Astrocyte (in vitro differentiated cells and primary cell): ENCODE measurements around the gene FAF1. TPM values are rescaled to one million over a fixed set of nuclear protein-coding genes. Genes with fewer than 3 reads are reported as not detected.
A peak's percentile ranks its signal among the peaks of the same experiment; 100 is the strongest.

Source experiments
- DNase-seq: peaks from one replicate; pipeline ENCODE4 v3.0.0-alpha.2; 2010; ENCODE audit warnings: low read depth
- FAIRE-seq: peaks from 2 replicates; lab custom pipeline; 2011; peaks lifted over from hg19 to GRCh38; lab: Jason Lieb, UNC
- H2AFZ ChIP-seq: 2 replicates; pipeline ENCODE4 v1.6.0; 2012; ENCODE audit warnings: low read depth, low read length, inconsistent platforms
- H3K27ac ChIP-seq: 2 replicates; pipeline ENCODE4 v1.5.1; 2011; ENCODE audit warnings: low read depth, low read length, inconsistent platforms
- H3K27me3 ChIP-seq: 2 replicates; pipeline ENCODE4 v1.6.0; 2011; ENCODE audit warnings: low read length, inconsistent platforms; ENCODE audit not compliant: insufficient read depth
- H3K36me3 ChIP-seq: 2 replicates; pipeline ENCODE4 v1.5.1; 2011; ENCODE audit warnings: low read length, inconsistent platforms; ENCODE audit not compliant: insufficient read depth
- H3K4me1 ChIP-seq: 2 replicates; pipeline ENCODE4 v1.5.1; 2011; ENCODE audit warnings: low read length, inconsistent platforms; ENCODE audit not compliant: insufficient read depth
- H3K4me2 ChIP-seq: 2 replicates; pipeline ENCODE4 v1.6.0; 2012; ENCODE audit warnings: low read length, inconsistent platforms
- H3K4me3 ChIP-seq: 2 replicates; pipeline ENCODE4 v1.5.1; 2011; ENCODE audit warnings: low read depth, mild to moderate bottlenecking, low read length, inconsistent platforms; ENCODE audit not compliant: insufficient read depth
- H3K79me2 ChIP-seq: 2 replicates; pipeline ENCODE4 v1.6.0; 2012; ENCODE audit warnings: mild to moderate bottlenecking, low read length, inconsistent platforms; ENCODE audit not compliant: insufficient read depth
- H3K9ac ChIP-seq: 2 replicates; pipeline ENCODE4 v1.6.0; 2012; ENCODE audit warnings: mild to moderate bottlenecking, low read length, inconsistent platforms
- H3K9me3 ChIP-seq: 2 replicates; pipeline ENCODE4 v1.5.1; 2012; ENCODE audit warnings: low read depth, mild to moderate bottlenecking, low read length, inconsistent platforms; ENCODE audit not compliant: insufficient read depth
- H4K20me1 ChIP-seq: 2 replicates; pipeline ENCODE4 v1.6.0; 2012; ENCODE audit warnings: low read length, inconsistent platforms; ENCODE audit not compliant: insufficient read depth
- H3K27ac Mint-ChIP-seq: one replicate; pipeline ENCODE4 v1.8.0; 2021; ENCODE audit warnings: mild to moderate bottlenecking, mixed read lengths; ENCODE audit not compliant: unreplicated experiment
- H3K27me3 Mint-ChIP-seq: one replicate; pipeline ENCODE4 v1.8.0; 2021; ENCODE audit warnings: low read depth, mixed read lengths; ENCODE audit not compliant: unreplicated experiment
- H3K36me3 Mint-ChIP-seq: one replicate; pipeline ENCODE4 v1.8.0; 2021; ENCODE audit warnings: low read depth, mixed read lengths; ENCODE audit not compliant: unreplicated experiment
- H3K4me1 Mint-ChIP-seq: one replicate; pipeline ENCODE4 v1.8.0; 2021; ENCODE audit warnings: low read depth, mixed read lengths; ENCODE audit not compliant: unreplicated experiment
- H3K4me3 Mint-ChIP-seq: one replicate; pipeline ENCODE4 v1.8.0; 2021; ENCODE audit warnings: mild to moderate bottlenecking, moderate library complexity, mixed read lengths; ENCODE audit not compliant: unreplicated experiment
- H3K9me3 Mint-ChIP-seq: one replicate; pipeline ENCODE4 v1.8.0; 2021; ENCODE audit warnings: mild to moderate bottlenecking, mixed read lengths; ENCODE audit not compliant: unreplicated experiment
- EZH2 ChIP-seq: IDR thresholded peaks from 2 replicates; pipeline ENCODE4 v1.6.1; 2012; ENCODE audit warnings: mild to moderate bottlenecking, low read length, inconsistent platforms; ENCODE audit not compliant: insufficient read depth
- total RNA-seq: library from RNA; stranded (reverse); gene quantifications from 2 replicates; pipeline ENCODE4 v1.2.1, GENCODE V29; 2021
- TF ChIP-seq, protein P1 (sequence below): IDR thresholded peaks from 2 replicates; pipeline ENCODE4 v1.5.1; 2011; ENCODE audit warnings: low read depth, mild to moderate bottlenecking, inconsistent platforms, low read length, moderate library complexity; ENCODE audit not compliant: insufficient read depth

Gene FAF1
- total RNA-seq, 1 donor from 2014 or later, result 35.4 TPM

DNA sequence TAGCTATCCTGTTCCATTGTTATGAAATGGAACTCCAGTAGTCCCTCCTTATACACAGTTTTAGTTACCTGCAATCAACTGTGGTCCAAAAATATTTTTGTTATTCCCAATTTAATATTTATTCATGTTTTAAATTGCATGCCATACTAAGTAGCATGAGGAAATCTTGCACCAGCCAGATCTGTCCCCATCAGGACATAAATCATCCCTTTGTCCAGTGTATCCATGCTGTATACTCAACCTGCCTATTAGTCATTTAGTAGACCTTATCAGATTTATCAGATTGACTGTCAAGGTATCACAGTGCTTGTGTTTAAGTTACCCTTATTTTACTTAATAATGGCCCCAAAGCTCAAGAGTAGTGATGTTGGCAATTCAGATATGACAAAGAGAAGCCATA is 328.9 kb downstream of the FAF1 start:
- Mint-ChIP-seq H3K27me3 (no peaks in the 10 kb centered on the region), H3K27ac (no peak overlapping the region), H3K4me3 (no peak overlapping the region), H3K9me3 (no peaks in the 10 kb centered on the region), H3K36me3 (no peaks in the 10 kb centered on the region), H3K4me1 (peaks cover 2% of the 10 kb centered on the region)
- no peak for FAIRE-seq
- Histone ChIP-seq H3K4me1 (no peaks in the 10 kb centered on the region), H3K36me3 (no peaks in the 10 kb centered on the region), H3K27ac (no peak overlapping the region), H3K79me2 (no peaks in the 10 kb centered on the region), H3K9me3 (no peaks in the 10 kb centered on the region), H2AFZ (no peak overlapping the region), H3K9ac (no peak overlapping the region), H3K4me3 (no peak overlapping the region), H3K27me3 (no peaks in the 10 kb centered on the region), H4K20me1 (no peaks in the 10 kb centered on the region), H3K4me2 (no peak overlapping the region)
- no peak for TF ChIP-seq EZH2
- TF ChIP-seq, protein P1, sequence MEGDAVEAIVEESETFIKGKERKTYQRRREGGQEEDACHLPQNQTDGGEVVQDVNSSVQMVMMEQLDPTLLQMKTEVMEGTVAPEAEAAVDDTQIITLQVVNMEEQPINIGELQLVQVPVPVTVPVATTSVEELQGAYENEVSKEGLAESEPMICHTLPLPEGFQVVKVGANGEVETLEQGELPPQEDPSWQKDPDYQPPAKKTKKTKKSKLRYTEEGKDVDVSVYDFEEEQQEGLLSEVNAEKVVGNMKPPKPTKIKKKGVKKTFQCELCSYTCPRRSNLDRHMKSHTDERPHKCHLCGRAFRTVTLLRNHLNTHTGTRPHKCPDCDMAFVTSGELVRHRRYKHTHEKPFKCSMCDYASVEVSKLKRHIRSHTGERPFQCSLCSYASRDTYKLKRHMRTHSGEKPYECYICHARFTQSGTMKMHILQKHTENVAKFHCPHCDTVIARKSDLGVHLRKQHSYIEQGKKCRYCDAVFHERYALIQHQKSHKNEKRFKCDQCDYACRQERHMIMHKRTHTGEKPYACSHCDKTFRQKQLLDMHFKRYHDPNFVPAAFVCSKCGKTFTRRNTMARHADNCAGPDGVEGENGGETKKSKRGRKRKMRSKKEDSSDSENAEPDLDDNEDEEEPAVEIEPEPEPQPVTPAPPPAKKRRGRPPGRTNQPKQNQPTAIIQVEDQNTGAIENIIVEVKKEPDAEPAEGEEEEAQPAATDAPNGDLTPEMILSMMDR, result no peak
- DNase-seq, result no peak

DNA sequence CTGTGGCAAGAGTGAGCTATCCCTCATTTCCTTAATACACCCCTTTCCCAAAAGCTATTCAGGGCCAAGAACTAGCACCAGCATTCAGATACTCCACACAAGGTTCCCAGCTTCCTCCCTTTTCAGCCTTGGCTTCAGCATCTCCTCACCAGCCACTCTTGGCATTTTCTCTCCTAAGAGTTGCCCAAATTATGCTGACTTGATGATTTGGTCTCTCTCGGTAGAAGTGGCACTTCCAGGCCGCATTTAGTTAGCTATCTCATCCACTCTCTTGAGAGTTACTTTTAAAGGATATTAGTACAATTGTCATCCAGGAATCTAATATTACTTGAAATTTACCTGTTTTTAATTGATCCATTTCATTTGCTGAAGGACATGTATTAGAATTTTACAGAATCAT is 337.8 kb downstream of the FAF1 start:
- Mint-ChIP-seq H3K27ac (no peak overlapping the region), H3K4me1 (no peaks in the 10 kb centered on the region), H3K36me3 (no peaks in the 10 kb centered on the region), H3K27me3 (no peaks in the 10 kb centered on the region), H3K9me3 (peaks cover 4% of the 10 kb centered on the region), H3K4me3 (no peak overlapping the region)
- no peaks in the 10 kb centered on the region for H4K20me1 ChIP-seq
- H3K9ac ChIP-seq, result no peak overlapping the region
- no peaks in the 10 kb centered on the region for H3K36me3 ChIP-seq
- no peak overlapping the region for H3K4me2 ChIP-seq
- no peaks in the 10 kb centered on the region for H3K9me3 ChIP-seq
- FAIRE-seq, result no peak
- no peaks in the 10 kb centered on the region for H3K79me2 ChIP-seq
- H3K27ac ChIP-seq, result no peak overlapping the region
- H3K4me3 ChIP-seq, result no peak overlapping the region
- TF ChIP-seq, protein P1, result no peak
- TF ChIP-seq EZH2, result no peak
- peaks cover 6% of the 10 kb centered on the region for H3K4me1 ChIP-seq
- no peaks in the 10 kb centered on the region for H3K27me3 ChIP-seq
- DNase-seq, result no peak
- no peak overlapping the region for H2AFZ ChIP-seq

DNA sequence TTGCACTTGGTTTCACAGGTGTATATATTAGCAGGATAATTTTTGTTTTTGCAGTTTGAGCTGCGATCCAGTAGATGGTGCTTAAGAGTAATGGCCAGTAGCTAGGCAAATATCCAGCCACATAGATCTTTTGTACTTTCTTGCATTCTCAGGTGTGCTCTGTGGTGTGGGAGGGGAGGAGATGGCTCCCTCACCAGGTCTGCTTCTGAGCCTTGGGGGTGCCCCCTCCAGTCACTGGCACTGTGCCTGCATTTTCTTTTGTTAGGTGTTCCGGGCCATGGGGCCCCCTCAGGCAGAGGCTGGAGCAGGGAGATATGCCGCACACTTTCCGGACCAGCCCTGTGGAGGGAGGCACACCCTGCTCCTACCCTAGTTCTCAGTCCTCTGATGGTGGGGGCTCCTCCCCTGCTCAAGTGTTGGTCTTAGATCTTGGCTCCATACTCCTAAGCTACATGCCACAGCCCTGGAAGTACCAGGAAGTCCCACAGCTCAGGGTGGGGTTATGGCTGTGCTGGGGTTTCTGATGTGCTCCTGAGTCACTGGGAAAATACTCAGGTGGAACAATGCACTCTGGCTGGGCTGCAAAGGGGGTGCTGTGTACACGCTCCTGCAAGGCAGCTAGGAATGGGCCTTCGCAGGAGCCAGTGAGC is 339.3 kb downstream of the FAF1 start:
- Histone ChIP-seq H3K9ac (no peak overlapping the region), H3K27ac (peak overlapping the region; percentile 3), H2AFZ (peak overlapping the region; percentile 45), H3K9me3 (no peaks in the 10 kb centered on the region), H3K4me1 (peaks cover 6% of the 10 kb centered on the region), H4K20me1 (no peaks in the 10 kb centered on the region), H3K27me3 (no peaks in the 10 kb centered on the region), H3K4me3 (no peak overlapping the region), H3K4me2 (peak overlapping the region; percentile 33), H3K79me2 (no peaks in the 10 kb centered on the region), H3K36me3 (no peaks in the 10 kb centered on the region)
- TF ChIP-seq EZH2, result no peak
- TF ChIP-seq, protein P1, result peak; percentile 50
- FAIRE-seq (no peak), DNase-seq (peak; percentile 40)
- H3K27me3 Mint-ChIP-seq, result no peaks in the 10 kb centered on the region
- H3K9me3 Mint-ChIP-seq, result peaks cover 4% of the 10 kb centered on the region
- no peaks in the 10 kb centered on the region for H3K36me3 Mint-ChIP-seq
- no peak overlapping the region for H3K27ac Mint-ChIP-seq
- H3K4me1 Mint-ChIP-seq, result no peaks in the 10 kb centered on the region
- H3K4me3 Mint-ChIP-seq, result no peak overlapping the region
